ENCODE data around the gene TLL2. TPM values are rescaled to one million over a fixed set of nuclear protein-coding genes. Genes with fewer than 3 reads are reported as not detected.

The TLL2 gene
- total and polyA plus RNA-seq, 2 of the 4 experiments (the other 2 are of a cell fraction): under 0.01 to 0.05 TPM

- Histone ChIP-seq H2AFZ (replicated peaks; ENCODE audit: low read length, poor library complexity) (no peak overlapping the region), H3K9me1 (ENCODE audit: insufficient read depth, low read length) (no peaks in the 10 kb centered on the region), H4K91ac (ENCODE audit: insufficient read depth, low read depth, low read length) (no peak overlapping the region), H3K4ac (ENCODE audit: low read depth, low read length) (no peak overlapping the region), H2BK20ac (ENCODE audit: low read depth, low read length) (no peak overlapping the region), H3K27ac (ENCODE audit: insufficient read depth, low read length) (no peak overlapping the region), H2BK5ac (ENCODE audit: low read depth, low read length, poor library complexity, severe bottlenecking) (no peak overlapping the region), H3K4me2 (ENCODE audit: low read depth, low read length) (no peak overlapping the region), H2BK15ac (ENCODE audit: low read depth, low read length) (no peak overlapping the region), H3K79me1 (ENCODE audit: low read depth in 1 of 2, low read length in 2 of 2) (no peaks in the 10 kb centered on the region), H3K27me3 (ENCODE audit: control insufficient read depth, insufficient read depth, low read length) (peaks cover 2% of the 10 kb centered on the region), H3K56ac (ENCODE audit: extremely low read depth, insufficient read depth, low read length) (no peak overlapping the region), H3K14ac (replicated peaks; ENCODE audit: low read depth, low read length) (no peak overlapping the region), H2BK120ac (ENCODE audit: low read depth, low read length) (no peak overlapping the region), H3K4me1 (ENCODE audit: control insufficient read depth, insufficient read depth, low read length) (no peaks in the 10 kb centered on the region), H3K9me3 (ENCODE audit: control insufficient read depth, insufficient read depth, low read length) (no peaks in the 10 kb centered on the region), H3K23ac (ENCODE audit: low read depth, low read length) (no peak overlapping the region), H4K20me1 (ENCODE audit: insufficient read depth, low read length) (no peaks in the 10 kb centered on the region), H4K8ac (ENCODE audit: low read depth in 2 of 2, low read length in 2 of 2) (no peak overlapping the region), H3K18ac (ENCODE audit: low read depth, low read length) (no peak overlapping the region), H4K5ac (ENCODE audit: low read depth, low read length) (no peak overlapping the region), H3K9ac (ENCODE audit: low read depth, low read length) (no peak overlapping the region), H3K4me3 (ENCODE audit: insufficient read depth, low read depth, low read length) (no peak overlapping the region), H2AK9ac (replicated peaks; ENCODE audit: low read depth, low read length, poor library complexity) (no peak overlapping the region), H3K36me3 (ENCODE audit: control insufficient read depth, insufficient read depth, low read length) (no peaks in the 10 kb centered on the region), H2AK5ac (ENCODE audit: low read depth, low read length) (no peak overlapping the region)
- dilution Hi-C loops (cut with HindIII; ENCODE audit: low sequenced_read_pairs, unreplicated experiment) (no loop called here), in situ Hi-C loops (cut with MboI; ENCODE audit: low sequenced_read_pairs) (no loop called here), intact Hi-C loops (cut with micrococcal nuclease) (no loop called here)
- no TSS peak for BruUV-seq (replicated peaks)
- ChIA-PET POLR2A (ENCODE audit: unreplicated experiment) (no interaction called here), CTCF (no interaction called here)
- TF ChIP-seq MAFK (IDR thresholded peaks at IDR 0.05; ENCODE audit: low read depth, low read length): peak; percentile 80
- no peak for TF ChIP-seq RFX5 (IDR thresholded peaks at IDR 0.05; ENCODE audit: low read depth, low read length)
- no peak for ATAC-seq (ENCODE audit: low read depth)
- no peak for DNase-seq
- WGBS, 2 experiments (ENCODE audit: extremely low coverage in 2 of 2, insufficient read length in 1 of 2): 52% methylated on average over 3 of the region's 5 CpGs; no CpG with 5 or more reads in 1 of the 2 experiments
These were observed 97.7 kb downstream of the TLL2 start for GRCh38 chr10:96415891-96416554.
